ENCODE measurements around the gene KIF6.

The KIF6 gene

GRCh38 chr6:39366931-39367618 is 358.1 kb downstream of the KIF6 start:
- no peak for DNase-seq

GRCh38 chr6:39365281-39366074 is 359.7 kb downstream of the KIF6 start:
- no peak for DNase-seq

- no peak for DNase-seq
Observed at GRCh38 chr6:39363280-39363679, 361.9 kb downstream of the KIF6 start.

GRCh38 chr6:39362487-39362865 is 362.7 kb downstream of the KIF6 start:
- DNase-seq, result no peak

GRCh38 chr6:39361657-39362486 is 363.3 kb downstream of the KIF6 start:
- DNase-seq, result peak; percentile 43

GRCh38 chr6:39360378-39360777 is 364.8 kb downstream of the KIF6 start:
- no peak for DNase-seq

GRCh38 chr6:39357998-39358686 is 367.1 kb downstream of the KIF6 start:
- DNase-seq, result no peak

- no peak for DNase-seq
Observed at GRCh38 chr6:39353698-39354315, 371.4 kb downstream of the KIF6 start.

GRCh38 chr6:39350723-39351505 is 374.3 kb downstream of the KIF6 start:
- no peak for DNase-seq

GRCh38 chr6:39348740-39349139 is 376.5 kb downstream of the KIF6 start:
- no peak for DNase-seq

- peak; percentile 72 for DNase-seq
Observed at GRCh38 chr6:39347906-39348585, 377.2 kb downstream of the KIF6 start.

GRCh38 chr6:39347206-39347605 is 378.0 kb downstream of the KIF6 start:
- DNase-seq, result no peak

- no peak for DNase-seq
Observed at GRCh38 chr6:39344821-39345280, 380.4 kb downstream of the KIF6 start.

GRCh38 chr6:39343396-39343870 is 381.8 kb downstream of the KIF6 start:
- DNase-seq, result no peak

GRCh38 chr6:39342692-39343395 is 382.4 kb downstream of the KIF6 start:
- DNase-seq, result no peak

GRCh38 chr6:39341937-39342336 is 383.3 kb downstream of the KIF6 start:
- no peak for DNase-seq

GRCh38 chr6:39341352-39341751 is 383.9 kb downstream of the KIF6 start:
- DNase-seq, result no peak

- no peak for DNase-seq
Observed at GRCh38 chr6:39339868-39340550, 385.2 kb downstream of the KIF6 start.

- no peak for DNase-seq
Observed at GRCh38 chr6:39339096-39339867, 385.9 kb downstream of the KIF6 start.
